HepG2 (cell line): ENCODE results near the gene KIF20A. TPM values are rescaled to one million over a fixed set of nuclear protein-coding genes. Genes with fewer than 3 reads are reported as not detected.
A peak's percentile ranks its signal among the peaks of the same experiment; 100 is the strongest.

ENCODE experiments used
- AFF4 ChIP-seq: sonication (generic); formaldehyde crosslinking; IDR thresholded peaks from 2 replicates; pipeline ENCODE4 v1.4.0; 2020; ENCODE audit warnings: missing genetic modification reagents
- BATF2 ChIP-seq: sonication (generic); formaldehyde crosslinking; IDR thresholded peaks from 2 replicates; pipeline ENCODE4 v1.8.0; 2022; ENCODE audit warnings: mild to moderate bottlenecking, missing genetic modification reagents, moderate library complexity
- FUBP1 ChIP-seq: sonication (generic); formaldehyde crosslinking; IDR thresholded peaks from 2 replicates; pipeline ENCODE4 v1.5.1; 2020; ENCODE audit warnings: missing genetic modification reagents, mild to moderate bottlenecking, borderline replicate concordance
- GABPA ChIP-seq, 2 experiments: IDR thresholded peaks; 2 replicates each; pipeline ENCODE4 v1.6.1; 2011 to 2016; ENCODE audit warnings: low read depth in 2 of 2, low read length in 1 of 2, missing biosample characterization in 1 of 2, missing genetic modification characterization in 1 of 2
- GPBP1L1 ChIP-seq: sonication (generic); formaldehyde crosslinking; IDR thresholded peaks from 2 replicates; pipeline ENCODE4 v1.5.0; 2020; ENCODE audit warnings: mild to moderate bottlenecking, missing genetic modification reagents
- NFIB ChIP-seq: sonication (generic); formaldehyde crosslinking; IDR thresholded peaks from 2 replicates; pipeline ENCODE4 v1.9.0; 2021; ENCODE audit warnings: missing genetic modification reagents, mild to moderate bottlenecking, borderline replicate concordance
- PBX2 ChIP-seq: IDR thresholded peaks from 2 replicates; pipeline ENCODE4 v1.6.1; 2016; ENCODE audit warnings: control low read depth
- RCOR2 ChIP-seq: IDR thresholded peaks from 2 replicates; pipeline ENCODE4 v1.6.1; 2016; ENCODE audit warnings: missing biosample characterization, missing genetic modification reagents
- TARDBP ChIP-seq: sonication (generic); formaldehyde crosslinking; IDR thresholded peaks from 2 replicates; pipeline ENCODE4 v1.8.0; 2022; ENCODE audit warnings: mild to moderate bottlenecking, missing genetic modification reagents
- TP53 ChIP-seq: sonication (generic); formaldehyde crosslinking; conservative IDR thresholded peaks from 2 replicates; pipeline ENCODE4 v1.4.0; 2020; ENCODE audit warnings: missing genetic modification reagents
- ZMYM2 ChIP-seq: sonication (generic); formaldehyde crosslinking; IDR thresholded peaks from 2 replicates; pipeline ENCODE4 v1.8.0; 2022; ENCODE audit warnings: mild to moderate bottlenecking, missing genetic modification reagents
- ZNF205 ChIP-seq: IDR thresholded peaks from 2 replicates; pipeline ENCODE4 v1.6.1; 2018; ENCODE audit warnings: missing biosample characterization, missing genetic modification reagents
- ZNF256 ChIP-seq: sonication (generic); formaldehyde crosslinking; conservative IDR thresholded peaks from 2 replicates; pipeline ENCODE4 v1.4.0; 2020; ENCODE audit warnings: missing genetic modification reagents
- ZNF44 ChIP-seq: sonication (generic); formaldehyde crosslinking; IDR thresholded peaks from 2 replicates; pipeline ENCODE4 v1.5.1; 2020; ENCODE audit warnings: mild to moderate bottlenecking, missing genetic modification reagents
- ZNF460 ChIP-seq: sonication (generic); formaldehyde crosslinking; IDR thresholded peaks from 2 replicates; pipeline ENCODE4 v1.5.1; 2020; ENCODE audit warnings: missing genetic modification reagents, mild to moderate bottlenecking, borderline replicate concordance
- ZNF672 ChIP-seq: sonication (generic); formaldehyde crosslinking; IDR thresholded peaks from 2 replicates; pipeline ENCODE4 v1.8.1; 2022; ENCODE audit warnings: missing genetic modification reagents
- ZNF800 ChIP-seq: sonication (generic); formaldehyde crosslinking; IDR thresholded peaks from 2 replicates; pipeline ENCODE4 v1.4.0; 2020; ENCODE audit warnings: missing genetic modification reagents
- ZSCAN25 ChIP-seq: sonication (generic); formaldehyde crosslinking; IDR thresholded peaks from 2 replicates; pipeline ENCODE4 v1.8.0; 2022; ENCODE audit warnings: mild to moderate bottlenecking, missing genetic modification reagents
- polyA plus RNA-seq, 8 experiments: library from polyadenylated mRNA; depleted of rRNA in 3 of 8; stranded (reverse) in 7 of 8; unstranded in 1 of 8; fragments of >200 nt; fragmentation: Illumina TruSeq in 4 of 8; extraction: Trizol in 4 of 8; gene quantifications; 2 replicates each; pipeline versions ENCODE4 v1.2.1 to v1.2.3, GENCODE V29; 2011 to 2016; ENCODE audit warnings: low read depth in 4 of 8, missing spikeins in 1 of 8, mixed read lengths in 1 of 8; ENCODE audit not compliant: insufficient read depth in 1 of 8
- total RNA-seq, 5 experiments: library from RNA; depleted of rRNA; stranded (reverse); fragments of >200 nt; fragmentation: Illumina TruSeq; extraction: Trizol; gene quantifications; 2 replicates each; pipeline ENCODE4 v1.2.3, GENCODE V29; 2016; ENCODE audit warnings: low read depth in 1 of 5

The KIF20A gene
- total and polyA plus RNA-seq, 2 of the 13 experiments (the other 11 are each of a cell fraction or from before 2014, with no cell fraction given), result 17.1 to 66.8 TPM

- TF ChIP-seq ZNF44 (CRISPR knock-in tag) (no peak), FUBP1 (CRISPR knock-in tag) (no peak), RCOR2 (CRISPR knock-in tag) (no peak), ZSCAN25 (CRISPR knock-in tag) (no peak), GPBP1L1 (CRISPR knock-in tag) (no peak), TP53 (CRISPR knock-in tag) (no peak), ZMYM2 (CRISPR knock-in tag) (no peak), BATF2 (CRISPR knock-in tag) (no peak), ZNF800 (0 out of 2 replicates have a peak, but pooled peaks have one; percentile 10), PBX2 (CRISPR knock-in tag) (no peak), TARDBP (peak; percentile 52), ZNF256 (CRISPR knock-in tag) (no peak), GABPA (IDR thresholded peaks at IDR 0.05; ENCODE audit: low read depth, low read length) (peak; percentile 44), GABPA (CRISPR knock-in tag; IDR thresholded peaks at IDR 0.05; ENCODE audit: low read depth) (peak; percentile 92), AFF4 (no peak), ZNF672 (CRISPR knock-in tag) (no peak), ZNF205 (CRISPR knock-in tag) (no peak), ZNF460 (CRISPR knock-in tag) (no peak), NFIB (no peak)
Measured at GRCh38 chr5:138178516-138179276, at the start of gene KIF20A, which contains the start of gene BRD8 (continued).
